HG03354 (cell line): ENCODE measurements around the gene VPS13D.

Source experiments
- ATAC-seq: cut with Tn5 transposase; IDR thresholded peaks from one replicate; pipeline ENCODE4 v1.9.1; 2021; ENCODE audit warnings: mild to moderate bottlenecking; ENCODE audit not compliant: unreplicated experiment, poor library complexity, severe bottlenecking

VPS13D gene

GRCh38 chr1:12540580-12541273 lies 310.9 kb downstream of the VPS13D start:
- ATAC-seq: no peak

DNA sequence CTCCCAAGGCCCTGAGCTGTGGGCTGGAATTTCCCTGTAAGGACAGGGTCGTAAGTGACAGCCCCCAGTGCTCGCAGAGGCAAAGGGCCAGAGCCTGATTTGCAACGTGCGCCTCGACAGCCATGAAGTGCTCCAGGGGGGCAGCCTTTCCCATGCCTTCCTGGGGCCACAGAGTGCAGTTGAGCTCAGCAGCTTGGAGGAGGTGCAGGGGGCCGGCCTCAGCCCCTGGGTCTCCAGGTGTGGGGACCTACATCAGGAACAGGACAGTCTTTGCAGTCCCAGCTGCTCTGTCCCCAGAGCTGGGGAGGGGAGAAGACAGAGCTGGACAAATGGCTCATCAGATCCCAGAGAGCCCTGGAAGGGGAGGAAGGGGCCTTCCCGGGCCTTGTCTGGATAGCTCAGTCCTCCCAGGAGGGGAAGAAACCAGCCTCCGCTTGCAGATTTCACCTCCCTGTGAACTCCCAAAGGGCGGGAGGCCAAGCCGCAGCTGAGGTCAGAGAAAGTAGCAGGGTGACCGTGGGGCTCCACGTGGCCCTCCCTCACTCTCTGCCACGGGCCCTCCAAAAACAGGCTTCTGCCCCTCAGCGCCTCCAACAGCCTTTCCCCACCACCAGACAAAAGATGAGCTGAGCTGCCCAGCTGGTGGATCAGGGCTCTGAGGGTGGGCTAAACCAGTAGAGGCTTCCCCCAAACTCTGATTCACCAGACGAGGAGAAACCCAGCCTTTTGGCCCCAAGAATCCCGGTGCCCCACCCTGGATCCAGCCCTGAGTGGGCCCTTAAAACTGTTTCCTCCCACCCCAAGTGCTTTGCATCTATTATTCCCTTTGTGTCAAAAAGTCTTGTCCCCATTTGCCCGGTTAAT lies 311.7 kb downstream of the VPS13D start:
- no peak for ATAC-seq

DNA sequence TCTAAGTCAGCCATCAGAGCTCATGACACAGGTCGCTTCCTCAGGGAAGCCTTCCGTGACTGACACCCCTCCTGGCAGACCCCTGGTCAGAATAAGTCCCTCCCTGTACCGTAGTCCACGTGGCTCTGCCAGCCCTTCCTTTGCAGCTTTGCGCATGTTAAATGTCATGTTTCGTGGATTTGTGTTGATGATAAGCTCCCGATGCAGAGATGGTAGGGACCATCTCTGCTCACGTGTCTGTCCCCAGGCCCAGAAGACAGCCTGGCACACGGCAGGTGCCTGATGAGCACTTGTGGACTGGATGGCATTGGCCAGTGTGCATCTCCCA lies 312.3 kb downstream of the VPS13D start:
- ATAC-seq: no peak

DNA sequence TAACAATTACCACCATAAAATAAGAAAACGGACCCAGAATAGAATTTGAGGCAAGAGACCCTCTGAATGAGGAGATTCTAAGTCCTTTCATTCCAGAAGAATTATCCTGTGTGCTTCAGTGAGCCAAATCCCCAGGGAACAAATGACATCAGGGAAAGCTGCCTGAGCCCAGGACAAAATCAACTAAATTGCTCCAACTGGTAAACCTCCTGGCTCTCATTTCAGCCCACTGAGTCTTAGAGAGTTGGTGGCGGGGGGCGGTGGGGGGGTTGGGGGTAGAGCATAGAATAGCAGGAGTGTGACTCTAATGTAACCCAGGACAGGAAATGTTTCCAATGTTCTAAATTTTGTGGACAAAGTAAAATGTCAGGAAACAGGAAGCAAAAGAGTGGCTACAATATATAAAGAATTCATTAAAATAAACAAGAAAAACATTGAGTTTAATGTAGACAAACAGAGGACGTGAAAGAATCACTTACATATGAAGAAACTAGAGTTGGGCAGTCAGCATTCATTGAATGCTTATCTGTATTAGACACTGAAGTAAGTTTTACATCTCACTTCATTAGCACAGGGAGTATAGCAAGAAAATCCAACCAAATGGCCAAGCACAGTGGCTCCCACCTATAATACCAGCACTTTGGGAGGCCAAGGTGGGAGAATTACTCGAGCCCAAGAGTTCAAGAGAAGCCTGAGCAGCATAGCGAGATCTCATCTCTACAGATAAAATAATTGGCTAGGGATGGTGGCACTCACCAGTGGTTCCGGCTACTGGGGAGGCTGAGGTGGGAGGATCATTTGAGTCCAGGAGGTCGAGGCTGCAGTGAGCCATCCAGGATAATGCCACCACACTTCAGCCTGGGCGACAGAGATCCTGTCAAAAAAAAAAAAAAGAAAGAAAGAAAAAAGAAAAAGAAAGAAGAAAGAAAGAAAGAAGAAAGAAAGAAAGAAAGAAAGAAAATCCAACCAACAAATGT lies 313.1 kb downstream of the VPS13D start:
- no peak for ATAC-seq

- ATAC-seq: no peak
Measured at GRCh38 chr1:12543740-12544154, 313.9 kb downstream of the VPS13D start.

GRCh38 chr1:12544357-12544756 lies 314.5 kb downstream of the VPS13D start:
- ATAC-seq: no peak

- no peak for ATAC-seq
Measured at GRCh38 chr1:12544992-12545391, 315.2 kb downstream of the VPS13D start.

DNA sequence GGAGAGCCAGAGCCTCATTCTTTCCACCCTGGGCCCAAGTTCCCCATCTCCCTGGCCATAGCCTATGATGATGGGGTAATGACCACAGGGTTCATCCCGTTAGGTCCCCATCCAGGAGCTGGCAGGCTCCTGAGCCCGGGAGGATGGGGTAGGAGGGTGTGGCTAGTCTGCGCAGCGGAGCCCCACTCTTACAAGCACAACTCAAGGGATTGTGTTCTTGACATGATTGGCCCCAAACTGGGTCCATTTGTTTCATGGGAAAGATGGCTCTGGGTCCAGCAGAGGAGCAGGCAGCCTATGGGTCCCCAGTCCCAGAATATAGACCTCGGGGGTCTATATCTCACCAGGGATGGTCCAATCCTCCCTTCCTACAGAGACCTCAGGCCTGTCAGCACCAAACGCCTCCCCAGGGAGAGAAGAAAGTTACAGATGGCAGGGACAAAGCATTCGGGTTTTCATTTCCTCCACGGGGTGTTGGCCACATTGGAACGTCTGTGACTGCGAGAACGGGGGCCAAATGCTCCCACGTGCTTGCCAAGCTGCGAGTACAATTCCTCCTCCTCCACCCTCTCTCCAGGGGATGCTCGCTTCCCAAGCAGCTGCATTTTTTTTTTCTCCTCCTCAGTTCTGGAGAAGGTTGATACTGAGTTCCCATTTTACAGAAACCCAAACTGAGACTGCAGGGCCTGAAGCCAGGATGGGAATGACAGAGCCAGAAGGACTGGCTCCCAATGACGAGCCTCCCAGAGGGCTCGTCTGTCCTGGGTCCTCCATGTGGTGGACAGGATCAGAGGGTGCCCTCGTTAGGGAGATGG lies 317.1 kb downstream of the VPS13D start:
- no peak for ATAC-seq

GRCh38 chr1:12547586-12548225 lies 317.9 kb downstream of the VPS13D start:
- no peak for ATAC-seq

- ATAC-seq: no peak
Measured at GRCh38 chr1:12548279-12548972, 318.6 kb downstream of the VPS13D start.

DNA sequence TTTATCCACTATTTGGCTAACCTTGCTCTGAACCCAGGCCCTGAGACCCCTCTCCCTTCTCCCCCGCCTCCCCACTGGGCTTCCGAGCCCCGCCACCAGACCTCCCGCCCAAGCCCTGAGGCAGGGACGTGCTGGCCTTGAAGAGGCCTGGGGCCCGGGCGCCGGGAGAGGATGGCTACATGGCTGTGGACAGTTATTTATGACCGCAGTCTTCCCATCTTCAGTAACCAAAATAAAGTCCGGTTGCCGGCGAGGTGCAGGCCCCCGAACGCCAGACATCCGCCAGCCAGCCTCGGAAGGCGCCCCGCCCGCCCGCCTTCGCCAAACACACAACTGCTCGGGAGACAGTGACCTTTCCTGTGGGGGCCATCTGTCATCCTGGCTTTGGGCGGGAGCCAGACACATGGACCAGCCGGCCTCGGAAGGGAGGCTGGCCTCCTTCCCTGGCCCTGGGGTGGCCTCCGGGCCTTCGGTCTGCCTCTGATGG lies 319.2 kb downstream of the VPS13D start:
- ATAC-seq: no peak

DNA sequence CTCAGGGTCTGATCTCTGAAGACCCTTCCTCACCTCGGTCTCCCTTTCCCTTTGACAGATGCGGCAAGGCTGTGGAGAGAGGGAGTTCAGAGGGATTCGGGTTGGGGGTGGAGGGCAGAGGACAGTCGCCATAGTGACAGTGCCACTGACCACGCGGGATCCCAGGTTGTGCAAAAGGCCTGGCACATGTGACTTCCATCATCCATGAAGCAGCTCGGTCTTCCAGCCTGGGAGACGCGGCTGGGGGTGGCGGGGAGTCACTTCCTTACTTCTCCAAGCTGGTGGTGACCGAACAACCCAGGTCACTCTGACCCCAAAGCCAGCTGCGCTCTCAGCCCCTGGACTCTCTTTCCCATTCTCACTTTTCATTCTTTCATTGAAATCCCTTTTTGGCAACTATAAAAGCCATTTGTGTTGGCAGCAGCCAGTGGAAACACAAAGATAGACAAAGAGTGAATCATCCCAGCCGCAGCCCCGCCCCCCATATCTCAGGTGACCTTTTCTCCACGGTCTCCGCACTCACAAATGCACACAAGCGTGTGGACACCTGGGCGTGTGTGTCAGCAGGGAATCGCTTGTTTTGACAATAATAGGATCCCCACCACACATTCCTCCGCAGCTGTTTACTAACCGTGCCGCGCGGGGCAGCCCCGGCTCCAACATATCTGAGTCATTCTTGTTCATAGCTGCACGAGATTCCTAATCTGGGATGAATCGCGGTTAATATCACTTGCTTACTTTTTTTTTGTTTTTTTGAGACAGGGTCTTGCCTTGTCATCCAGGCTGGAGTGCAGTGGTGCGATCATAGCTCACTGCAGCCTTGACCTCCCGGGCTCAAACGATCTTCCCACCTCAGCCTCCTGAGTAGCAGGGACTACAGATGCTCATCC lies 319.9 kb downstream of the VPS13D start:
- no peak for ATAC-seq

GRCh38 chr1:12551584-12551983 lies 321.8 kb downstream of the VPS13D start:
- no peak for ATAC-seq

DNA sequence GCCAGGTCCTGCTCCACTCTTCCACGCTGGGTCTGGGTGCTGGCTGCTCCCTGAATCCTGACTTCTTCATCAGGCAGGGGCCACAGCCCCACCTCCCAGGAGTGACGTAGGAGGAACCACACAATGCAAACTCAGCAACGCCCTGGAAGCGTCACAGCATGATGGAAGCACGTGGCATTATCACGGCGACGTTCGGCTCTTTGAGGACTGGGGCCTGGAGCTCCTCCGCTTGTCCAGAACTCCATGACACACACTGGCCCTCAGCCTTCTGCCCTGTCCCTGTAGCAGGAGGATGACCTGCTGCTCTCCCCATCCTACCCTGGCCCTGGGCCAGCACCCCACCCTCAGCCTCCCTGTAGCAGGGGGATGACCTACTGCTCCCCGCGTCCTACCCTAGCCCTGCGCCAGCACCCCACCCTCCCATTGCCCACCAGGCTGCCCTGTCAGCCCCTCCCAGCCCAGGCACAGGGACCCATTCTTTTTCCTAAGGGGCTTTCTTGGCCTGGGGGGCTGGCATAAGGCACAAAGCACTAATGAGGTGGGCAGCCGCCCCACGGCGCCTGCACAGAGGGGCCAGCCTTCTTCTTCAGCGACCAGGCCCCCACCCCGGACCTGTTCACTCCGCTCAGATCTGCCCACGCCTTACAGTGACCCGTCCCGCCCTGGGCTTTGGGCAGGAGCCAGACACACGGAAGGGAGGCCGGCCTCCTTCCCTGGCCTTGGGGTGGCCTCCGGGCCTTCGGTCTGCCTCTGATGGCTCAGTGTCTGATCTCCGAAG lies 322.5 kb downstream of the VPS13D start:
- ATAC-seq: no peak

DNA sequence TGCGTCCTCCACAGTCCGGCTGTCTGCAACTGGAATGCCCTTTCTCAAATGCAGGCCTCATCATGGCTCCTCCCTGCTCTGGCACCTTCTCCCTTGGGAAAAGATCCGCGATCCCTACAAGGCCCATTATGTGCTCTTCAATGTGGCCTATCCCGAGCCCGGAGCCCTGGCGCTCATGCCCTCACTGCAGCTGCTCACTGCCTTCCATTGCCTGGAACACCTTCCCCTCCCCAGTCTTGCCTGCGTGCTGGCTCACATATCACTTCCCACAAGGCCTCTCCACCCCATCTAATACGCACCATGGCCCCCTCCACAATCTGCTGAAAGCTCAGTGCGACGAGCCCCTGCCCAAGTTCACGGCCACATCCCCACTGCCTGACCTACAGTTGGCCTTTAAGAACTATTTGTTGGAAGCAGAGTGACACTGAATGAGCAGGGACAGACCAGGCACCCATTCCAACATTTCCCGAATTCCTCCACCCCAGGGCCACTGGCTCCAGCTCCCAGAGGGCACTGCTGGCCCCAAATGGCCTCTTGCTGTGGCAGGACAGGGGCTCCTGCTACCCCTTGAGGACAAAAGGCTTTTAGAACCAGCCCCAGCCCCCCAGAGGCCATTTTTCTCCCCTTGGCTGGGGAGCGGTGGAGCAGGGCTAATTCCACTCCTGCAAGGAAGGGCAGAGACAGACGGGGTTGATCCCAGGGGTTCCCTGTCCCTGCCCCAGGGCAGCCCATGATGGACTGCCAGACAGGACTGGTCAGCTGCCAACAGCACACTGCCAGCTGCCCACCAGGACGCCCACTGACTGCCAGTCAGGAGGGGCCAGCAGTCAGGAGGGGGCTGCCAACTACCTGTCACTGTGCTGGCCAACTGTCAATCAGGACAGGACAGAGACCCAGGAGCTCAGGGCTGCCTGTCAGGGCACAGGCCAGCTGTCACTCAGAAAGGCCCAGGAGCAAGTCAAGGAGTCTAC lies 323.4 kb downstream of the VPS13D start:
- ATAC-seq: no peak
